Left ventricle myocardium inferior (tissue), 1 donor: ENCODE data around the gene IQCN. TPM values are rescaled to one million over a fixed set of nuclear protein-coding genes. Genes with fewer than 3 reads are reported as not detected.

ENCODE experiments used
- DNase-seq: peaks from one replicate; pipeline ENCODE4 v3.0.0-alpha.2; 2020
- H3K27ac ChIP-seq: fragments of 200-600 bp; replicated peaks from 2 replicates; pipeline ENCODE4 v1.8.0; 2021
- H3K27me3 ChIP-seq: fragments of 200-600 bp; 2 replicates; pipeline ENCODE4 v1.8.0; 2021; ENCODE audit warnings: low read depth
- H3K36me3 ChIP-seq: fragments of 200-600 bp; 2 replicates; pipeline ENCODE4 v1.8.0; 2021
- H3K4me1 ChIP-seq: fragments of 200-600 bp; 2 replicates; pipeline ENCODE4 v1.8.0; 2021
- H3K4me3 ChIP-seq: fragments of 200-600 bp; 2 replicates; pipeline ENCODE4 v1.8.0; 2021; ENCODE audit warnings: mild to moderate bottlenecking, moderate library complexity
- H3K9me3 ChIP-seq: fragments of 200-600 bp; replicated peaks from 2 replicates; pipeline ENCODE4 v1.8.0; 2021
- CTCF ChIP-seq: fragments of 200-600 bp; IDR thresholded peaks from 2 replicates; pipeline ENCODE4 v1.8.0; 2021; ENCODE audit warnings: antibody characterized with exemption, mild to moderate bottlenecking, borderline replicate concordance
- intact Hi-C: fragments of 100-400 bp; cut with micrococcal nuclease; formaldehyde crosslinking; loops from one replicate; pipeline ENCODE4 v1.11.0; 2022
- total RNA-seq: library from RNA; stranded (reverse); fragmentation: NEBNext Ultra II Directional; extraction: Animal tissue kit (Norgen Biotek cat#: 25700); gene quantifications from one replicate; pipeline ENCODE4 v1.2.1, GENCODE V29; 2021
- donor health status: DM: no; HTN: yes; CAD: no; lungs with severe emphysema.

Gene IQCN
- total RNA-seq, 1 donor from 2014 or later, result 0.49 TPM

- Histone ChIP-seq H3K9me3 (no peaks in the 10 kb centered on the region), H3K27me3 (peaks cover 9% of the 10 kb centered on the region), H3K4me3 (no peak overlapping the region), H3K36me3 (no peaks in the 10 kb centered on the region), H3K4me1 (no peaks in the 10 kb centered on the region), H3K27ac (no peak overlapping the region)
- intact Hi-C loops, result loop anchor here (10.0 kb wide), 1 partner anchor 145 kb away; no protein-coding TSS in a partner anchor
- TF ChIP-seq CTCF, result no peak
- DNase-seq, result no peak
Observed at GRCh38 chr19:18259893-18260292, 14.4 kb downstream of the IQCN start.

GRCh38 chr19:18257503-18258470 lies 16.5 kb downstream of the IQCN start:
- no peak for TF ChIP-seq CTCF
- Histone ChIP-seq H3K27ac (no peak overlapping the region), H3K36me3 (no peaks in the 10 kb centered on the region), H3K9me3 (no peaks in the 10 kb centered on the region), H3K4me3 (no peak overlapping the region), H3K27me3 (peaks cover 20% of the 10 kb centered on the region), H3K4me1 (no peaks in the 10 kb centered on the region)
- intact Hi-C loops, result loop anchor here (10.0 kb wide), 1 partner anchor 143 kb away; no protein-coding TSS in a partner anchor
- DNase-seq, result no peak

- TF ChIP-seq CTCF, result no peak
- Histone ChIP-seq H3K36me3 (no peaks in the 10 kb centered on the region), H3K4me1 (no peaks in the 10 kb centered on the region), H3K27me3 (peaks cover 29% of the 10 kb centered on the region), H3K27ac (no peak overlapping the region), H3K9me3 (peaks cover 8% of the 10 kb centered on the region), H3K4me3 (no peak overlapping the region)
- intact Hi-C loops, result loop anchor here (5.0 to 10.0 kb wide), 2 partner anchors 48 to 140 kb away; no protein-coding TSS in a partner anchor
- DNase-seq, result no peak
Observed at GRCh38 chr19:18254546-18255503, 19.4 kb downstream of the IQCN start.

GRCh38 chr19:18253716-18254115 lies 20.5 kb downstream of the IQCN start:
- Histone ChIP-seq H3K27me3 (peaks cover 30% of the 10 kb centered on the region), H3K4me3 (no peak overlapping the region), H3K27ac (no peak overlapping the region), H3K9me3 (peaks cover 10% of the 10 kb centered on the region), H3K36me3 (no peaks in the 10 kb centered on the region), H3K4me1 (no peaks in the 10 kb centered on the region)
- DNase-seq, result no peak
- no peak for TF ChIP-seq CTCF
- intact Hi-C loops, result loop anchor here (5.0 to 10.0 kb wide), 2 partner anchors 46 to 139 kb away; no protein-coding TSS in a partner anchor

- H3K36me3 ChIP-seq, result no peaks in the 10 kb centered on the region
- no peak for DNase-seq
- H3K27me3 ChIP-seq, result peaks cover 30% of the 10 kb centered on the region
- H3K27ac ChIP-seq, result no peak overlapping the region
- no peaks in the 10 kb centered on the region for H3K4me1 ChIP-seq
- peaks cover 10% of the 10 kb centered on the region for H3K9me3 ChIP-seq
- intact Hi-C loops, result loop anchor here (5.0 to 10.0 kb wide), 2 partner anchors 46 to 138 kb away; no protein-coding TSS in a partner anchor
- H3K4me3 ChIP-seq, result no peak overlapping the region
- TF ChIP-seq CTCF, result no peak
Observed at GRCh38 chr19:18253130-18253529, 21.1 kb downstream of the IQCN start.
